ENCODE results near the gene AOPEP. TPM values are rescaled to one million over a fixed set of nuclear protein-coding genes. Genes with fewer than 3 reads are reported as not detected.

The AOPEP gene
- total RNA-seq, 1 experiment from 2014 or later: 36.4 TPM

DNA sequence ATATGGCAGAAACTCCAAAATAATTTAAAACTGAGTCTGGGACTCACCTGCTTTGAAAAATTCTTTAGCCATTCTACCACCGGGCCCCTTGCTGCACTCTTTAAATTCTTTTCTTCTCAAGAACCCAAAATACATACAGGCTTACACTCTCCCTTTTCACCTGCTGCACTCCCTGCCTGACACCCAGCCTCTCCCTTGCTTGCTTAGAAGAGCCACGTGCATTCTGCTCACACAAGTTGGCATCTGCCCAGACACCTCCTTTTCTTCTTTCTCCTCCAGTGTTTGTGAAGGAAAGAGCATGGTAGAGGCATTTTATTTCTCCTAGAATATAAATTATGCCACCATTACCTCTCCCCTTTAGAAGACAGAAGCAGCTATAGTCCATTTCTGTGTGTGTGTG is 39.0 kb upstream of the AOPEP start:
- H3K27ac ChIP-seq (ENCODE audit: low read length): no peak overlapping the region
- DNase-seq (ENCODE audit: low read depth, low spot score) (no peak), ATAC-seq (no peak)
- no peaks in the 10 kb centered on the region for H3K36me3 ChIP-seq (ENCODE audit: control insufficient read depth, insufficient read depth, low read length)
- intact Hi-C loops (cut with micrococcal nuclease; ENCODE audit: unreplicated experiment) (loop anchor here (10.0 kb wide), 1 partner anchor 97 kb away; no protein-coding TSS in a partner anchor), in situ Hi-C loops (cut with HindIII; ENCODE audit: low pct_unique_long_range_greater_than_20kb, low sequenced_read_pairs) (no loop called here)
- no peaks in the 10 kb centered on the region for H3K4me1 ChIP-seq (ENCODE audit: control insufficient read depth, insufficient read depth, low read length)
- no peaks in the 10 kb centered on the region for H3K27me3 ChIP-seq (ENCODE audit: control insufficient read depth, insufficient read depth, low read length)
- ChIA-PET POLR2A (no interaction called here), CTCF (interaction anchor here (0.6 kb wide), 1 partner anchor 18 kb away, joined by 4 read pairs; no protein-coding TSS in a partner anchor)
- no peaks in the 10 kb centered on the region for H3K9me3 ChIP-seq (ENCODE audit: control insufficient read depth, insufficient read depth, low read depth, low read length)
- H3K4me3 ChIP-seq (ENCODE audit: low read depth in 2 of 2, low read length in 2 of 2): no peak overlapping the region
- TF ChIP-seq POLR2AphosphoS5 (IDR thresholded peaks at IDR 0.05; ENCODE audit: low read depth, low read length) (no peak), REST (IDR thresholded peaks at IDR 0.05; ENCODE audit: insufficient read depth in 1 of 2, low read depth in 2 of 2, low read length in 1 of 2) (no peak)
- no TSS peak for BruUV-seq (replicated peaks)

DNA sequence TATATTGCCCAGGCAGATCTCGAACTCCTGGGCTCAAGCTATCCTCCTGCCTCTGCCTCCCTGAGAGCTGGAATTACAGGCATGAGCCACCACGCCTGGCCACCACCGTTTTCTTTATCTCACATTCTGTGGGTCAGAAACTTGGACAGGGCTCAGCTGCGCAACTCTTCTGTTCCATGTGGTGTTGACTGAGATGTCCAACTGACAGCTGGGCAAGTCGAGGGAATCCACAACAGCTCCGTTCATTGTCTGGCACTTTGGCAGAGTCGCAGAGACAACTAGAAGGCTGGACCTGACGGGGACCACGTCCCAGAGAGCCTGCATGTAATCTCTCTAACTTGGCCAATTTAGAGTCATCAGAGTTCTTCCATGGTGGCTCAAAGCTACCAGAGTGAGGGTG is 36.2 kb upstream of the AOPEP start:
- BruUV-seq (replicated peaks): no TSS peak
- CTCF ChIA-PET: no interaction called here
- Histone ChIP-seq H3K4me3 (ENCODE audit: low read depth in 2 of 2, low read length in 2 of 2) (no peak overlapping the region), H3K9me3 (ENCODE audit: control insufficient read depth, insufficient read depth, low read depth, low read length) (no peaks in the 10 kb centered on the region), H3K27ac (ENCODE audit: low read length) (no peak overlapping the region), H3K36me3 (ENCODE audit: control insufficient read depth, insufficient read depth, low read length) (no peaks in the 10 kb centered on the region), H3K27me3 (ENCODE audit: control insufficient read depth, insufficient read depth, low read length) (no peaks in the 10 kb centered on the region), H3K4me1 (ENCODE audit: control insufficient read depth, insufficient read depth, low read length) (no peaks in the 10 kb centered on the region)
- no peak for ATAC-seq
- POLR2A ChIA-PET: no interaction called here
- no peak for DNase-seq (ENCODE audit: low read depth, low spot score)
- in situ Hi-C loops (cut with HindIII; ENCODE audit: low pct_unique_long_range_greater_than_20kb, low sequenced_read_pairs) (no loop called here), intact Hi-C loops (cut with micrococcal nuclease; ENCODE audit: unreplicated experiment) (no loop called here)
- TF ChIP-seq REST (IDR thresholded peaks at IDR 0.05; ENCODE audit: insufficient read depth in 1 of 2, low read depth in 2 of 2, low read length in 1 of 2) (no peak), TCF7L2 (IDR thresholded peaks at IDR 0.05; ENCODE audit: low read depth, low read length) (no peak), POLR2AphosphoS5 (IDR thresholded peaks at IDR 0.05; ENCODE audit: low read depth, low read length) (no peak), SIN3A (IDR thresholded peaks at IDR 0.05; ENCODE audit: borderline replicate concordance, insufficient read depth, low read depth, low read length) (no peak)
- TF ChIP-seq, protein P1, sequence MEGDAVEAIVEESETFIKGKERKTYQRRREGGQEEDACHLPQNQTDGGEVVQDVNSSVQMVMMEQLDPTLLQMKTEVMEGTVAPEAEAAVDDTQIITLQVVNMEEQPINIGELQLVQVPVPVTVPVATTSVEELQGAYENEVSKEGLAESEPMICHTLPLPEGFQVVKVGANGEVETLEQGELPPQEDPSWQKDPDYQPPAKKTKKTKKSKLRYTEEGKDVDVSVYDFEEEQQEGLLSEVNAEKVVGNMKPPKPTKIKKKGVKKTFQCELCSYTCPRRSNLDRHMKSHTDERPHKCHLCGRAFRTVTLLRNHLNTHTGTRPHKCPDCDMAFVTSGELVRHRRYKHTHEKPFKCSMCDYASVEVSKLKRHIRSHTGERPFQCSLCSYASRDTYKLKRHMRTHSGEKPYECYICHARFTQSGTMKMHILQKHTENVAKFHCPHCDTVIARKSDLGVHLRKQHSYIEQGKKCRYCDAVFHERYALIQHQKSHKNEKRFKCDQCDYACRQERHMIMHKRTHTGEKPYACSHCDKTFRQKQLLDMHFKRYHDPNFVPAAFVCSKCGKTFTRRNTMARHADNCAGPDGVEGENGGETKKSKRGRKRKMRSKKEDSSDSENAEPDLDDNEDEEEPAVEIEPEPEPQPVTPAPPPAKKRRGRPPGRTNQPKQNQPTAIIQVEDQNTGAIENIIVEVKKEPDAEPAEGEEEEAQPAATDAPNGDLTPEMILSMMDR (IDR thresholded peaks at IDR 0.05): no peak

All from Panc1 (cell line).